GM23338 (cell line): Measurements from ENCODE around the gene WAPL. TPM values are rescaled to one million over a fixed set of nuclear protein-coding genes. Genes with fewer than 3 reads are reported as not detected.

Experiments used
- ATAC-seq: fragments of 200-7000 bp; cut with Tn5 transposase; 3 replicates; pipeline ENCODE4 v1.9.1; 2020
- DNase-seq: peaks from one replicate; pipeline ENCODE4 v3.0.0-alpha.2; 2015; ENCODE audit warnings: low spot score
- H2AFZ ChIP-seq: fragments of 200-600 bp; sonication (generic); 2 replicates; pipeline ENCODE4 v1.8.0; 2016; ENCODE audit warnings: antibody characterized with exemption, mild to moderate bottlenecking, moderate library complexity
- H3F3A ChIP-seq: fragments of 200-600 bp; sonication (generic); replicated peaks from 2 replicates; pipeline ENCODE4 v1.8.0; 2017; ENCODE audit warnings: antibody characterized with exemption, mixed run types, low read depth
- H3K27ac ChIP-seq: fragments of 200-600 bp; sonication (generic); 2 replicates; pipeline ENCODE4 v1.6.1; 2016; ENCODE audit warnings: low read depth
- H3K27me3 ChIP-seq: fragments of 200-600 bp; sonication (generic); 2 replicates; pipeline ENCODE4 v1.8.0; 2016; ENCODE audit warnings: mild to moderate bottlenecking, mixed run types, moderate library complexity; ENCODE audit not compliant: insufficient read depth
- H3K36me3 ChIP-seq: fragments of 200-600 bp; sonication (generic); 2 replicates; pipeline ENCODE4 v1.8.0; 2016; ENCODE audit warnings: mild to moderate bottlenecking; ENCODE audit not compliant: insufficient read depth
- H3K4me1 ChIP-seq: fragments of 200-600 bp; sonication (generic); 2 replicates; pipeline ENCODE4 v1.8.0; 2016; ENCODE audit warnings: mild to moderate bottlenecking, moderate library complexity; ENCODE audit not compliant: insufficient read depth
- H3K4me2 ChIP-seq: fragments of 200-600 bp; sonication (generic); 2 replicates; pipeline ENCODE4 v1.7.1; 2017; ENCODE audit warnings: mixed run types
- H3K4me3 ChIP-seq: fragments of 200-600 bp; sonication (generic); 2 replicates; pipeline ENCODE4 v1.6.1; 2016; ENCODE audit warnings: mixed run types
- H3K79me2 ChIP-seq: fragments of 200-600 bp; sonication (generic); replicated peaks from 2 replicates; pipeline ENCODE4 v1.8.0; 2017; ENCODE audit warnings: mild to moderate bottlenecking; ENCODE audit not compliant: insufficient read depth
- H3K9me2 ChIP-seq: fragments of 200-600 bp; sonication (generic); 2 replicates; pipeline ENCODE4 v1.8.0; 2017; ENCODE audit not compliant: insufficient read depth
- H4K20me1 ChIP-seq: fragments of 200-600 bp; sonication (generic); replicated peaks from 2 replicates; pipeline ENCODE4 v1.8.0; 2017; ENCODE audit warnings: mild to moderate bottlenecking; ENCODE audit not compliant: insufficient read depth
- H3K27ac Mint-ChIP-seq: 2 replicates; pipeline ENCODE4 v1.8.0; 2020; ENCODE audit warnings: inconsistent platforms, mild to moderate bottlenecking, moderate library complexity, mixed read lengths
- H3K27me3 Mint-ChIP-seq: 3 replicates; pipeline ENCODE4 v1.8.0; 2022; ENCODE audit warnings: low read depth, mild to moderate bottlenecking, moderate library complexity, mixed read lengths, inconsistent platforms; ENCODE audit not compliant: insufficient read depth, poor library complexity
- H3K36me3 Mint-ChIP-seq: 3 replicates; pipeline ENCODE4 v1.8.0; 2021; ENCODE audit warnings: low read depth, mild to moderate bottlenecking, inconsistent platforms, moderate library complexity, mixed read lengths
- H3K4me1 Mint-ChIP-seq: 3 replicates; pipeline ENCODE4 v1.8.0; 2020; ENCODE audit warnings: mild to moderate bottlenecking, inconsistent platforms, mixed read lengths
- H3K4me3 Mint-ChIP-seq: 3 replicates; pipeline ENCODE4 v1.8.0; 2021; ENCODE audit warnings: moderate library complexity, mild to moderate bottlenecking, inconsistent platforms, mixed read lengths
- H3K9me3 Mint-ChIP-seq: 3 replicates; pipeline ENCODE4 v1.8.0; 2020; ENCODE audit warnings: moderate library complexity, mild to moderate bottlenecking, inconsistent platforms, mixed read lengths
- CREB1 ChIP-seq: fragments of 250-450 bp; sonication (Bioruptor Pico); IDR thresholded peaks from 2 replicates; pipeline ENCODE4 v1.5.0; 2020; ENCODE audit warnings: low read depth, mild to moderate bottlenecking, moderate library complexity
- CTCF ChIP-seq, 2 experiments: fragments of 200-600 bp in 1 of 2; sonication (generic) in 1 of 2; conservative IDR thresholded peaks; 2 replicates each; pipeline versions ENCODE4 v1.5.1 to v1.6.1; 2016 to 2017; ENCODE audit warnings: antibody characterized with exemption in 2 of 2, low read depth in 2 of 2, mild to moderate bottlenecking in 2 of 2, moderate library complexity in 1 of 2
- EZH2 ChIP-seq: fragments of 200-600 bp; sonication (generic); IDR thresholded peaks from one replicate; pipeline ENCODE4 v1.8.0; 2017; ENCODE audit warnings: antibody characterized with exemption, mild to moderate bottlenecking, low read depth; ENCODE audit not compliant: unreplicated experiment
- JUNB ChIP-seq: IDR thresholded peaks from one replicate; pipeline ENCODE4 v1.6.1; 2016; ENCODE audit warnings: antibody characterized with exemption; ENCODE audit not compliant: unreplicated experiment
- POLR2AphosphoS5 ChIP-seq: IDR thresholded peaks from 2 replicates; pipeline ENCODE4 v1.6.1; 2016; ENCODE audit warnings: antibody characterized with exemption, low read depth
- STAT1 ChIP-seq: IDR thresholded peaks from one replicate; pipeline ENCODE4 v1.6.1; 2016; ENCODE audit warnings: antibody characterized with exemption; ENCODE audit not compliant: unreplicated experiment
- ZNF114 ChIP-seq: fragments of 250-450 bp; sonication (Bioruptor Pico); IDR thresholded peaks from 2 replicates; pipeline ENCODE4 v1.5.0; 2020; ENCODE audit warnings: mild to moderate bottlenecking, moderate library complexity
- ZNF331 ChIP-seq: fragments of 250-450 bp; sonication (Bioruptor Pico); IDR thresholded peaks from 2 replicates; pipeline ENCODE4 v1.5.0; 2020; ENCODE audit warnings: low read depth, mild to moderate bottlenecking, moderate library complexity
- ZNF462 ChIP-seq: fragments of 250-450 bp; sonication (Bioruptor Pico); IDR thresholded peaks from 2 replicates; pipeline ENCODE4 v1.5.0; 2020; ENCODE audit warnings: mild to moderate bottlenecking, moderate library complexity
- polyA plus RNA-seq: library from polyadenylated mRNA; unstranded; fragments of >200 nt; fragmentation: Nextera tagmentation; extraction: Ambion mirVana; gene quantifications from 2 replicates; pipeline ENCODE4 v1.2.1, GENCODE V29; 2016
- total RNA-seq: library from RNA; depleted of rRNA; stranded (reverse); fragments of >200 nt; shearing (Covaris generic); gene quantifications from 2 replicates; pipeline ENCODE4 v1.2.3, GENCODE V29; 2014

WAPL gene
- total and polyA plus RNA-seq, 2 experiments from 2014 or later, result 25.2 to 60.8 TPM

GRCh38 chr10:86415583-86415982 lies 106.0 kb downstream of the WAPL start (continued):
- no peak for TF ChIP-seq ZNF462

- peaks cover 7% of the 10 kb centered on the region; the same call in 1 of the 3 replicates for H3K4me1 Mint-ChIP-seq
- Histone ChIP-seq H3K79me2 (no peaks in the 10 kb centered on the region), H2AFZ (no peak overlapping the region), H4K20me1 (no peaks in the 10 kb centered on the region), H3K4me3 (no peak overlapping the region), H3K27ac (no peak overlapping the region), H3K27me3 (no peaks in the 10 kb centered on the region), H3K36me3 (no peaks in the 10 kb centered on the region), H3F3A (no peaks in the 10 kb centered on the region), H3K9me2 (no peaks in the 10 kb centered on the region), H3K4me2 (no peak overlapping the region), H3K4me1 (peaks cover 10% of the 10 kb centered on the region)
- DNase-seq (no peak), ATAC-seq (no peak)
- no peak overlapping the region for H3K4me3 Mint-ChIP-seq
- no peaks in the 10 kb centered on the region for H3K9me3 Mint-ChIP-seq
- TF ChIP-seq ZNF114, result no peak
- TF ChIP-seq JUNB, result no peak
- H3K27me3 Mint-ChIP-seq, result no peaks in the 10 kb centered on the region
- H3K36me3 Mint-ChIP-seq, result no peaks in the 10 kb centered on the region
- no peak overlapping the region for H3K27ac Mint-ChIP-seq
These were observed 106.5 kb downstream of the WAPL start for GRCh38 chr10:86415116-86415515.

GRCh38 chr10:86413046-86413728 lies 108.4 kb downstream of the WAPL start:
- H3K27ac Mint-ChIP-seq, result no peak overlapping the region
- DNase-seq, result no peak
- no peak for ATAC-seq
- TF ChIP-seq POLR2AphosphoS5, result no peak
- no peak for TF ChIP-seq CREB1 (CRISPR knock-in tag)
- TF ChIP-seq ZNF114, result no peak
- TF ChIP-seq ZNF331 (CRISPR knock-in tag), result no peak
- TF ChIP-seq EZH2, result no peak
- TF ChIP-seq CTCF (conservative IDR thresholded peaks at IDR 0.05; ENCODE audit: low read depth in 2 of 2), result no peak
- TF ChIP-seq STAT1, result no peak

More at GRCh38 chr10:86413046-86413728, 108.4 kb downstream of the WAPL start:
- Histone ChIP-seq H3K27ac (no peak overlapping the region), H3K9me2 (no peaks in the 10 kb centered on the region), H3K4me2 (no peak overlapping the region), H3K79me2 (no peaks in the 10 kb centered on the region), H3K4me3 (no peak overlapping the region), H3F3A (no peaks in the 10 kb centered on the region), H2AFZ (no peak overlapping the region), H3K36me3 (no peaks in the 10 kb centered on the region), H3K4me1 (peaks cover 10% of the 10 kb centered on the region), H3K27me3 (no peaks in the 10 kb centered on the region), H4K20me1 (no peaks in the 10 kb centered on the region; the same call in 1 of the 2 replicates)
- Mint-ChIP-seq H3K4me3 (no peak overlapping the region), H3K4me1 (peaks cover 7% of the 10 kb centered on the region; the same call in 1 of the 3 replicates), H3K36me3 (no peaks in the 10 kb centered on the region), H3K27me3 (peaks cover 2% of the 10 kb centered on the region), H3K9me3 (no peaks in the 10 kb centered on the region; the same call in 2 of the 3 replicates)
